OCI-LY1 (cell line): ENCODE results near the gene U2SURP.
"Not testable (repeated sequence)": the region's sequence is repeated elsewhere in the genome, so short reads cannot be mapped to it uniquely, and the experiment has no call there.

Experiments used
- H2AFZ ChIP-seq: fragments of 200-600 bp; sonication (generic), shearing (Covaris generic); 2 replicates; pipeline ENCODE4 v1.6.0; 2014; ENCODE audit warnings: antibody characterized with exemption, mild to moderate bottlenecking, low read length
- H3F3A ChIP-seq: fragments of 200-600 bp; sonication (generic), shearing (Covaris generic); 2 replicates; pipeline ENCODE4 v1.6.0; 2014; ENCODE audit warnings: mild to moderate bottlenecking, antibody characterized with exemption, low read length, moderate library complexity; ENCODE audit not compliant: insufficient read depth
- H3K27ac ChIP-seq: fragments of 200-600 bp; sonication (generic); 2 replicates; pipeline ENCODE4 v1.5.1; 2014; ENCODE audit warnings: low read length, mixed run types, mild to moderate bottlenecking, low read depth; ENCODE audit not compliant: poor library complexity, severe bottlenecking
- H3K27me3 ChIP-seq: fragments of 200-600 bp; sonication (generic); 2 replicates; pipeline ENCODE4 v1.6.0; 2014; ENCODE audit warnings: antibody characterized with exemption, mild to moderate bottlenecking, low read length, moderate library complexity; ENCODE audit not compliant: insufficient read depth
- H3K36me3 ChIP-seq: fragments of 200-600 bp; sonication (generic); 2 replicates; pipeline ENCODE4 v1.6.1; 2014; ENCODE audit warnings: mild to moderate bottlenecking, antibody characterized with exemption, low read length, moderate library complexity, mixed read lengths; ENCODE audit not compliant: insufficient read depth
- H3K4me1 ChIP-seq: fragments of 200-600 bp; sonication (generic); 2 replicates; pipeline ENCODE4 v1.5.1; 2014; ENCODE audit warnings: mild to moderate bottlenecking, low read length, moderate library complexity; ENCODE audit not compliant: insufficient read depth, severe bottlenecking
- H3K4me2 ChIP-seq: fragments of 200-600 bp; sonication (generic), shearing (Covaris generic); 2 replicates; pipeline ENCODE4 v1.6.1; 2014; ENCODE audit warnings: low read length
- H3K4me3 ChIP-seq: fragments of 200-600 bp; sonication (generic); 2 replicates; pipeline ENCODE4 v1.5.1; 2014; ENCODE audit warnings: low read length, low read depth, mild to moderate bottlenecking, mixed read lengths; ENCODE audit not compliant: poor library complexity, severe bottlenecking
- H3K79me2 ChIP-seq: fragments of 200-600 bp; shearing (Covaris generic); 2 replicates; pipeline ENCODE4 v1.6.1; 2016; ENCODE audit warnings: mixed run types, low read length, mixed read lengths; ENCODE audit not compliant: insufficient read depth
- H3K9ac ChIP-seq: fragments of 200-600 bp; sonication (generic), shearing (Covaris generic); 2 replicates; pipeline ENCODE4 v1.6.1; 2014; ENCODE audit warnings: mild to moderate bottlenecking, low read length, mixed read lengths
- H3K9me2 ChIP-seq: fragments of 200-600 bp; sonication (generic), shearing (Covaris generic); 2 replicates; pipeline ENCODE4 v1.6.1; 2014; ENCODE audit warnings: low read depth, mild to moderate bottlenecking, low read length, mixed read lengths
- H3K9me3 ChIP-seq: fragments of 200-600 bp; shearing (Covaris generic); 2 replicates; pipeline ENCODE4 v1.6.1; 2014; ENCODE audit warnings: low read length, mixed read lengths
- H4K20me1 ChIP-seq: fragments of 200-600 bp; sonication (generic), shearing (Covaris generic); 2 replicates; pipeline ENCODE4 v1.6.0; 2016; ENCODE audit warnings: mild to moderate bottlenecking, low read length; ENCODE audit not compliant: insufficient read depth
- EZH2 ChIP-seq: fragments of 200-600 bp; sonication (generic), shearing (Covaris generic); IDR thresholded peaks from 2 replicates; pipeline ENCODE4 v1.8.0; 2017; ENCODE audit warnings: borderline replicate concordance, mixed run types, mild to moderate bottlenecking, antibody characterized with exemption, low read length, moderate library complexity, mixed read lengths
- TF ChIP-seq, protein P1 (sequence below): fragments of 200-600 bp; sonication (generic), shearing (Covaris generic); IDR thresholded peaks from 2 replicates; pipeline ENCODE4 v1.5.1; 2017; ENCODE audit warnings: mild to moderate bottlenecking, antibody characterized with exemption, low read length, moderate library complexity, mixed read lengths

U2SURP gene

DNA sequence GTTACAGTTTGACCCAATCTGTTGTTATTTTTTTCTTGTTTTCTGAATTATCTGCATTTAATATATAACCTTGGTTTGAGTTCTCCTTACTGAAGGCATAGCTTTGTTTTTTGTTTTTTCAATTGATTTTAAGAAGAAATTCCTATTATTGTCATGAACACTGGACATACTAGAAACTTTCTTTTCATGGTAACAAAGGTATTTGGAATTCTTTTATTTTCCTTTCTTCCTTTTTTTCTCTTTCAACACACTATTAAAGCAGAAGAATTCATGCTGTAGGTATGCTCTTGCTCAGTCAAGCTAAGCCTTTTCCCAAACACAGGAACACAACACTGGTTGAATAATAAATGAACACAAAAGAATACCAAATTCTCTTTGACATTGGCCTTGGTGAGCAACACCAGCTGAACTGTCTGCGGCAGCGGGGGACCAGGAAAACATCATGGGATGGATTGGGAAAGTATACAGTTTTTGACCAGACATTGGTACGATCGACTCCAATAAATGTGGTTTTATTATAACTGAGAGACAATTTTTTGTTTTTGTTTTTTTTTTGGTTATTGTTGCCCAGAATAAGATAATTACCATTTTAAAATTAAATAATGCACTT is 23.1 kb downstream of the U2SURP start:
- Histone ChIP-seq H4K20me1 (no peaks in the 10 kb centered on the region), H3K27ac (no peak overlapping the region), H3K27me3 (no peaks in the 10 kb centered on the region), H3K9me3 (no peaks in the 10 kb centered on the region), H2AFZ (no peak overlapping the region), H3K9me2 (no peaks in the 10 kb centered on the region), H3K4me3 (no peak overlapping the region), H3K36me3 (peaks cover 99% of the 10 kb centered on the region), H3K4me1 (no peaks in the 10 kb centered on the region), H3K79me2 (no peaks in the 10 kb centered on the region), H3K9ac (no peak overlapping the region), H3F3A (no peaks in the 10 kb centered on the region), H3K4me2 (no peak overlapping the region)
- TF ChIP-seq, protein P1, sequence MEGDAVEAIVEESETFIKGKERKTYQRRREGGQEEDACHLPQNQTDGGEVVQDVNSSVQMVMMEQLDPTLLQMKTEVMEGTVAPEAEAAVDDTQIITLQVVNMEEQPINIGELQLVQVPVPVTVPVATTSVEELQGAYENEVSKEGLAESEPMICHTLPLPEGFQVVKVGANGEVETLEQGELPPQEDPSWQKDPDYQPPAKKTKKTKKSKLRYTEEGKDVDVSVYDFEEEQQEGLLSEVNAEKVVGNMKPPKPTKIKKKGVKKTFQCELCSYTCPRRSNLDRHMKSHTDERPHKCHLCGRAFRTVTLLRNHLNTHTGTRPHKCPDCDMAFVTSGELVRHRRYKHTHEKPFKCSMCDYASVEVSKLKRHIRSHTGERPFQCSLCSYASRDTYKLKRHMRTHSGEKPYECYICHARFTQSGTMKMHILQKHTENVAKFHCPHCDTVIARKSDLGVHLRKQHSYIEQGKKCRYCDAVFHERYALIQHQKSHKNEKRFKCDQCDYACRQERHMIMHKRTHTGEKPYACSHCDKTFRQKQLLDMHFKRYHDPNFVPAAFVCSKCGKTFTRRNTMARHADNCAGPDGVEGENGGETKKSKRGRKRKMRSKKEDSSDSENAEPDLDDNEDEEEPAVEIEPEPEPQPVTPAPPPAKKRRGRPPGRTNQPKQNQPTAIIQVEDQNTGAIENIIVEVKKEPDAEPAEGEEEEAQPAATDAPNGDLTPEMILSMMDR = no peak
- TF ChIP-seq EZH2 = no peak

DNA sequence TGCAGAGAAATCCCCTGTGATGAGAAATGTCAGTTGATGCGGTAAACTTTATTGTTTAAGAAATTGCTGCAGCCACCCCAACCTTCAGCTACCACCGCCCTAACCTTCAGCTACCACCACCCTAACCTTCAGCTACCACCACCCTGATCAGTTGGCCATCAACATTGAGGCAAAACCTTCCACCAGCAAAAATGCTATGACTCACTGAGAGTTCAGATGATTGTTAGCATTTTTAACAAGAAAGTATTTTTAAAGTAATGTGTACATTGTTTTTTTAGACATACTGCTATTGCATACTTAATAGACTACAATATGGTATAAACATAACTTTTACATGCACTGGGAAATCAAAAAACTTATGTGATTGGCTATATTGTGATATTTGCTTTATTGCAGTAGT is 30.0 kb downstream of the U2SURP start:
- no peak overlapping the region for H3K9ac ChIP-seq

DNA sequence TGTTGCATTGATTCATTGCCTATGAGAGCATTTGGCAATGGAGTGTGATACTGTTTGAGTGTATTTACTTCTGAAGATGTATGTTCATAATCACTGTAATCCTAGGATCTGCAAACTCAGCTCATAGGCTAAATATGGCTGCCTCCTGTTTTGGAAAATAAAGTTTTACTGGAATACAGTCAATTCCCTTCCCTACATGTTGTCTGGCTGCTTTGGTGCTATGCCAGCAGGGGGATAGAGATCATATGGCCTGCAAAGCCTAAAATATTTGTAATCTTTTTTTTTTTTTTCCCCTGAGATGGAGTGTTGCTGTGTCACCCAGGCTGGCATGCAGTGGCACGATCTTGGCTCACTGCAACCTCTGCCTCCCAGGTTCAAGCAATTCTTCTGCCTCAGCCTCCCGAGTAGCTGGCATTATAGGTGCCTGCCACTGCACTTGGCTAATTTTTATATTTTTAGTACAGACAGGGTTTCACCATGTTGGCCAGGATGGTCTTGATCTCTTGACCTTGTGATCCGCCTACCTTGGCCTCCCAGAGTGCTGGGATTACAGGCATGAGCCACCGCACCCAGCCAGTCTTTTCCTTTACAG is 30.5 kb downstream of the U2SURP start:
- H3K27ac ChIP-seq, H3F3A ChIP-seq, H3K79me2 ChIP-seq, H3K27me3 ChIP-seq, H3K9ac ChIP-seq, H2AFZ ChIP-seq, H3K4me2 ChIP-seq, H3K4me1 ChIP-seq, H4K20me1 ChIP-seq, H3K9me2 ChIP-seq, H3K4me3 ChIP-seq, H3K9me3 ChIP-seq: not testable (repeated sequence)
- peaks cover 98% of the 10 kb centered on the region for H3K36me3 ChIP-seq

More for the DNA sequence above, 30.0 kb downstream of the U2SURP start:
- no peak overlapping the region for H3K4me3 ChIP-seq
- no peaks in the 10 kb centered on the region for H3K9me2 ChIP-seq
- no peaks in the 10 kb centered on the region for H4K20me1 ChIP-seq
- H3K4me1 ChIP-seq = no peaks in the 10 kb centered on the region
- H2AFZ ChIP-seq = no peak overlapping the region
- H3K79me2 ChIP-seq = no peaks in the 10 kb centered on the region
- no peak overlapping the region for H3K27ac ChIP-seq
- TF ChIP-seq EZH2 = no peak
- TF ChIP-seq, protein P1 = no peak
- H3K9me3 ChIP-seq = no peaks in the 10 kb centered on the region
- no peaks in the 10 kb centered on the region for H3K27me3 ChIP-seq
- peaks cover 98% of the 10 kb centered on the region for H3K36me3 ChIP-seq
- peaks cover 4% of the 10 kb centered on the region; the same call in 1 of the 2 replicates for H3F3A ChIP-seq
- no peak overlapping the region for H3K4me2 ChIP-seq
